ENCODE data around the gene SIX3.

Gene SIX3

DNA sequence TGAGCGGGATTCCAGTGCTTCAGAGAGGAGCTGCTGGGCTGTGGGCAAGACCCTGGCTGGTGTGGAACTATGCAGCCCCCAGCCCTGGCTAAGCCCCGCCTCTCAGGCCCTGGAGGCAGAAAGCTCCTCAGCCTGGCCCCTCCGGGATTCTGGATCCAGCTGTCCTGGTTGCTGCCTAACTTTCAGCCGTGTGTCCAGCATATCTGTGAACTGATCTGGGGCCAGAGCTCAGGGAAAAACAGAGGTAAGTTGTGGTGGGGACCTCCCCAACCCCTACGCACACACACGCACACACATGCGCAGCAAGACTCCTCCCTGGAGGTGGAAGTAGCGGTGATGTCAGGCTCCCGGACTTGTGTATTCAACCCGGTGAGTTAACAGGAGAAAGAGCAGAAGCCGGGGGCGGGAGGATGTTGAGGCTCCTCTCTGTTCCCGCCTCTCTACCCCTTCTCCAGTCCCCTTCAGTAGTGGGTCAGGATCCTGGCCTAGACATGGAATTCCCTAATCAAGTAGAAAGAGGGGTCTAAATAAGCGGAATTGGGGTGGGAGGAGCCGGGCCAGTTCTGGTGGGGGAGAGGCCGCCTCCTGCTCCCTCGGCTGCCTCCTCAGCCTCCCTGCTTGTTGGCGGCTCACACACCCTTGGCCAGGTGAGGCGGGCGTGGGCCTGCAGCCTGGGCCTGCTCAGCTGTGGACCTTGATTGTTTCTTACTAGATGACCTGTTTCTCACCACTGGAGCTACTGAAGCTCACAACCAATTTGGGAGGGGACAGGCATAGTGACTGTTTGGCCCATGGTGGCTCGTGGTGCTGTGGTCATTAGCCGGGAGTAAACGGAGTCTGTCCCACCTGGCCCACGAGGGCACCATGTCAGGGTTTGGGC lies 34.3 kb downstream of the SIX3 start:
- no peak for DNase-seq (ENCODE audit: insufficient read length, low spot score)
- no peak for FAIRE-seq
- TF ChIP-seq POU2F2 (IDR thresholded peaks at IDR 0.05; ENCODE audit: low read depth, low read length) (no peak), PAX5 (IDR thresholded peaks at IDR 0.05; ENCODE audit: insufficient read depth, low read length, severe bottlenecking) (no peak), TAF1 (IDR thresholded peaks at IDR 0.05; ENCODE audit: low read depth, low read length) (no peak), SPI1 (IDR thresholded peaks at IDR 0.05; ENCODE audit: low read depth, low read length) (no peak)

DNA sequence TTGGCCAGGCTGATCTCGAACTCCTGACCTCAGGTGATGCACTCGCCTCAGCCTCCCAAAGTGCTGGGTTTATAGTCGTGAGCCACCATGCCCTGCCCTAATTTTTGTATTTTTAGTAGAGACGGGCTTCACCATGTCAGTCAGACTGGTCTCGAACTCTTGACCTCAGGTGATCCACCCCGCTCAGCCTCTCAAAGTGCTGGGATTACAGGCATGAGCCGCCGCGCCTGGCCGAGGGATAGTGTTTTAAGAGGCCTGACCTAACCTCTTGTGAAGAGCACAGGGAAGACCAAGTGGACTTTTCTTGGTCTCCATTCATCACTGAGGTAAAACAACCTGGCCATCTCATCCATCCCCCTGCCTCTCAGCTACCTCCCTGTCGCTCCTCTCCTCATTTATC lies 38.1 kb downstream of the SIX3 start:
- no peak for TF ChIP-seq POU2F2 (IDR thresholded peaks at IDR 0.05; ENCODE audit: low read depth, low read length)
- no peak for TF ChIP-seq TAF1 (IDR thresholded peaks at IDR 0.05; ENCODE audit: low read depth, low read length)
- TF ChIP-seq POLR2A (IDR thresholded peaks at IDR 0.05; ENCODE audit: low read depth, low read length), result no peak
- no peak for TF ChIP-seq SPI1 (IDR thresholded peaks at IDR 0.05; ENCODE audit: low read depth, low read length)
- TF ChIP-seq POLR2AphosphoS5 (IDR thresholded peaks at IDR 0.05; ENCODE audit: low read depth, low read length), result no peak
- TF ChIP-seq PAX5 (IDR thresholded peaks at IDR 0.05; ENCODE audit: insufficient read depth, low read length, severe bottlenecking), result no peak
- DNase-seq (ENCODE audit: insufficient read length, low spot score) (no peak), FAIRE-seq (no peak)

DNA sequence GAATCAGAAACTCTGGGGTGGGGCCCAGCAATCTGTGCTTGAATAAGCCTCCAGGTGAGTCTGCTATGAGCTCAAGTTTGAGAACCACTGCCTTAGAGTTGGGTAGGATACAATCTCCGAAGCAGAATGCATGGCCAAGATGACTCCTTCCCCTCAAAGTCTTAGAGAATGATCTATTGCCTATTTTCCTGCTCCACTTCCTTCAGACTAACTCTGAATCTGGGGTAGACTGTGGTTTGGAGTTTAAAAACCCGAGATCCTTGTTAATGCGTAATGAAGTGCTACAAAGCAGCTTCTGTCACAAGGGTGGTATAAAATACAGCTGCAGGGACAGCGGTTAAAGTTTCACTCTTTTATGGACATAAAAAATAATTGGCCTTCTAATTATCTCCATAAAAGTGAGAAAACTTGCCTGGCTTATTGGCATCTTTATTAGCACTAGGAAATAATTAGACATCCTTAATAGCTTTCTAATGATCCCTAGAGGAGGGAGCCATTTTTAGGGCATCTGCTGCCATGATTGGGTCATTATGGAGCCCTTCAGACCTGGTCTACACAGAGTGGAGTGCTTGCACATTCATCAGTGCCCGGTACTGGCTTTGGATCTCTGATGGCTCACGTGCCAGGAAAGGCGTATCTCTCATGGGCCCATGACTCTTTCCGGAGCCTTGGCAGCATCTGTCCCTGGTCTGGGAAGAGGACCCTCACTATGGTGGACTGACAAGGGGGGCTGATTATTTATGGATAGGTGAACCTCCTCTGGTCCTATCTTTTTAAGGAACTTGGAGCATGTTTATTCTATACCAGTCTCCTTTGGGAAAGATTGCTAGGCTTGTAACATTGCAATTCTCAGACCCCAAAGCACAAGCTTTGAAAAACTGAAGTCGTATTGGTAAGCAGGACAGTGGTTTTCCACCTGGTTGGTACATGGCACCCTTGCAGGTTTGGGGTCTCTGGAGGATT lies 39.5 kb downstream of the SIX3 start:
- TF ChIP-seq POLR2AphosphoS5 (IDR thresholded peaks at IDR 0.05; ENCODE audit: low read depth, low read length) (no peak), POU2F2 (IDR thresholded peaks at IDR 0.05; ENCODE audit: low read depth, low read length) (no peak), POLR2A (IDR thresholded peaks at IDR 0.05; ENCODE audit: low read depth, low read length) (no peak), PAX5 (IDR thresholded peaks at IDR 0.05; ENCODE audit: insufficient read depth, low read length, severe bottlenecking) (no peak), SPI1 (IDR thresholded peaks at IDR 0.05; ENCODE audit: low read depth, low read length) (no peak)
- FAIRE-seq (no peak), DNase-seq (ENCODE audit: insufficient read length, low spot score) (no peak)

DNA sequence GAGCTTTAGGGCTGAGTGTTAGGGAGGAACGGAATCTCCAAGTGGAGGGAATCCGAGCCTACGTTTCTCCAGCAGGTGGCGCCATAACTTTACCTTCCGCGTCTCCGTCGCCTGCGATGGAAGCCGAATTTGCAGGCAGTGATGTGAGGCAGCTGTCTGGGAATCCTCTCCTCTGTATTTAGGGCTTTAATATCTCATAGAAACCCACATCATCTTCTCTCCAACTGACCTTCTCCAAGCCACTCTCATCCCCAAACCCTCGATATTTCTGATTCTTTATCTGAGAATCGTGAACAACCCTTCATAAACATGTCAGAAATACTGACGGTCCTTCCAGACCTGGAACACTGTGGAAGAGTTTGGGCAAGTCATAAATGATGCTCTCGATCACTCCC lies 40.2 kb downstream of the SIX3 start:
- TF ChIP-seq POLR2A (IDR thresholded peaks at IDR 0.05; ENCODE audit: low read depth, low read length) (no peak), SPI1 (IDR thresholded peaks at IDR 0.05; ENCODE audit: low read depth, low read length) (no peak), POU2F2 (IDR thresholded peaks at IDR 0.05; ENCODE audit: low read depth, low read length) (no peak), POLR2AphosphoS5 (IDR thresholded peaks at IDR 0.05; ENCODE audit: low read depth, low read length) (no peak), TAF1 (IDR thresholded peaks at IDR 0.05; ENCODE audit: low read depth, low read length) (no peak), PAX5 (IDR thresholded peaks at IDR 0.05; ENCODE audit: insufficient read depth, low read length, severe bottlenecking) (no peak)
- FAIRE-seq, result peak; percentile 91

DNA sequence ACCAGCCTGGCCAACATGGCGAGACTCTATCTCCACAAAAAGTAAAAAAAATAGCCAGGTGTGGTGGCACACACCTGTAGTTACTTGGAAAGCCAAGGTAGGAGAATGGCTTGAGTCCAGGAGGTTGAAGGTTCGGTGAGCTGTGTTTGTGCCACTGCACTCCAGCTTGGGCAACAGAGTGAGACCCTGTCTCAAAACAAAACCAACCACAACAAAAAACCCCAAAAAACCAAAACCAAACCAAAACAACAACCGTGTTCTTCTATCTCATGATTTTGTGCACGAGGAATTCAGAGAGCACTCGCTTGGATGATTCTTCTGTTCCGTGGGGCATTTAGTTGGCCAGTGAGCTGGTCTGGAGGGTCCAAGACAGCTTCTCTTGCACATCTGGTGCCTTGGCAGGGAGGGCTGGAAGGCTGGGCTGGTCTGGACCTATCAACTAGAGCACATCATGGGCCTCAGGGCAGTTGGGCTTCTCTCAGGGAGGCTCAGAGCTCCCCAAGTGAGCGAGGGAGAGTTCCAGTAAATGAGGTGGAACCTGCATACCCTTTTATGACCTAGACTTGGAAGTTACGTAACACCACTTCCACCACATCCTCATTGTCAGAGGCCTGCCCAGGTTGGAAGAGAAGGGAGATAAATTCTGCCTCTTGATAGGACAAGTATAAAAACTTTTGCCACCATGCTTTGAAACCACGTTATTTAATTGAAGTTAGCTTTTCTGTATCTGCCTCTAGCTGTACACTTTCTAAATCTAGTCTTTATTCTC lies 42.5 kb downstream of the SIX3 start:
- no peak for FAIRE-seq
- DNase-seq (ENCODE audit: insufficient read length, low spot score), result no peak
- TF ChIP-seq PAX5 (IDR thresholded peaks at IDR 0.05; ENCODE audit: insufficient read depth, low read length, severe bottlenecking) (no peak), POLR2A (IDR thresholded peaks at IDR 0.05; ENCODE audit: low read depth, low read length) (no peak), SPI1 (IDR thresholded peaks at IDR 0.05; ENCODE audit: low read depth, low read length) (no peak), TAF1 (IDR thresholded peaks at IDR 0.05; ENCODE audit: low read depth, low read length) (no peak), POU2F2 (IDR thresholded peaks at IDR 0.05; ENCODE audit: low read depth, low read length) (no peak), POLR2AphosphoS5 (IDR thresholded peaks at IDR 0.05; ENCODE audit: low read depth, low read length) (no peak)

More for the DNA sequence above, 40.2 kb downstream of the SIX3 start:
- peak; percentile 68 for DNase-seq (ENCODE audit: insufficient read length, low spot score)

DNA sequence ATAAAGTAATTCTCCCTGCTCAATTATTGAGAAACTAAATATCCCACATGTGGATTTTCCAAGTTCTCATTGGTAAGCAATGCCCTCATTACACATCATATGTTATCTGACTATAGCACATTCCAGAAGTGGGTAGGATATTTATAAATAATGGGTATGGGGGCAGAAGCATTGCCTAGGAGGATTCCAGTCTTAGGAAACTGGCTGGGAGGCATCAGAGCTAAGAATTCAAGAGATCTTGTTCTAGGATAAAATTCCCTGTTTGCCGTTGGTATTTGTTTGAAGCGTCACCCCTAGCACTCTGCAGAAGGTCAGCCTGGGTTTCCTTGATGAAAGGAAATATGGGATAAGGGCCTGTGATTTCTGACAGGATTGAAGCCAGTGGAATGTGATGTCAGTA lies 47.7 kb downstream of the SIX3 start:
- TF ChIP-seq POU2F2 (IDR thresholded peaks at IDR 0.05; ENCODE audit: low read depth, low read length) (no peak), POLR2A (IDR thresholded peaks at IDR 0.05; ENCODE audit: low read depth, low read length) (no peak), POLR2AphosphoS5 (IDR thresholded peaks at IDR 0.05; ENCODE audit: low read depth, low read length) (no peak), SPI1 (IDR thresholded peaks at IDR 0.05; ENCODE audit: low read depth, low read length) (no peak), PAX5 (IDR thresholded peaks at IDR 0.05; ENCODE audit: insufficient read depth, low read length, severe bottlenecking) (no peak), TAF1 (IDR thresholded peaks at IDR 0.05; ENCODE audit: low read depth, low read length) (no peak)
- FAIRE-seq, result no peak
- no peak for DNase-seq (ENCODE audit: insufficient read length, low spot score)

DNA sequence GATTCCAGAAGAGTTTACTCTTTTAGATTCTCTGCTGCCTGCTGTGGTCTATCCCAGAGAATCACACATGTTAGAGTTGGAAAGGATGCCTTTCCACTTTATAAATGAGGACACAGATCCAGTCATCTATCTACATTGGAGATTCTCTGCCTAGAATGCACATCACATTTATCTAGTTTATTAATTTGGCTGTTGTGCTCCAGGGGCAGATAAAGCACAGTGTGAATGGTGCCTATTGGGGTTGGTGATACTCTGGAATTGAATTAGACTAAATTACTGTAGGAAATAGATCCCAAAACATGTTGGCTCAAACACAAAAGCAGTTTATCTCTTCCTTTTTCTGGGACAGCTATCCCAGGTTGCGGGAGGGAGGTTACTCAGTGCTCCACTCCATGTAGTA lies 52.9 kb downstream of the SIX3 start:
- no peak for TF ChIP-seq POLR2AphosphoS5 (IDR thresholded peaks at IDR 0.05; ENCODE audit: low read depth, low read length)
- no peak for TF ChIP-seq SPI1 (IDR thresholded peaks at IDR 0.05; ENCODE audit: low read depth, low read length)
- no peak for TF ChIP-seq POU2F2 (IDR thresholded peaks at IDR 0.05; ENCODE audit: low read depth, low read length)
- no peak for TF ChIP-seq POLR2A (IDR thresholded peaks at IDR 0.05; ENCODE audit: low read depth, low read length)
- no peak for TF ChIP-seq PAX5 (IDR thresholded peaks at IDR 0.05; ENCODE audit: insufficient read depth, low read length, severe bottlenecking)
- no peak for TF ChIP-seq TAF1 (IDR thresholded peaks at IDR 0.05; ENCODE audit: low read depth, low read length)
- DNase-seq (ENCODE audit: insufficient read length, low spot score) (no peak), FAIRE-seq (no peak)

Measured in GM12891 (cell line).